ENCODE measurements around the gene CEP78.

The CEP78 gene

DNA sequence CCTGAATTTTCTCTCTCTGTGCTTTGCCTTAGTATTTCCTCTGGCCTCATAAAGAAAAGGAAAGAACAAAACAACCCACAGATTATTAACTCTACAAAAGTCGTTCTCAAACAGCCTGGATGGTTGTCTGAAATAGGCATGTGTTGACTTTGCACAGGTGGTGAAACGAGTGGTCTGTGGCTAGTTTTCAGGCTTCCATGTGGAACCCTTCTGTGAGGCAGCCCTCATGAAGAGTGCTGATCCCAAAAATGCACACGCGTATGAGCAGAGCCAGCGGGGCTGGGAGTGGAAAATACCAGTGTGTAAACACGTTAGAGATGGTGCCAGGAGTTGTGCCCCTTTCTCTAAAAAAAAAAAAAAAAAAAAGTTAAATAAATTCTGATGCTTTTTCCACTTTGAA is 56.2 kb downstream of the CEP78 start:
- TF ChIP-seq, protein P1, sequence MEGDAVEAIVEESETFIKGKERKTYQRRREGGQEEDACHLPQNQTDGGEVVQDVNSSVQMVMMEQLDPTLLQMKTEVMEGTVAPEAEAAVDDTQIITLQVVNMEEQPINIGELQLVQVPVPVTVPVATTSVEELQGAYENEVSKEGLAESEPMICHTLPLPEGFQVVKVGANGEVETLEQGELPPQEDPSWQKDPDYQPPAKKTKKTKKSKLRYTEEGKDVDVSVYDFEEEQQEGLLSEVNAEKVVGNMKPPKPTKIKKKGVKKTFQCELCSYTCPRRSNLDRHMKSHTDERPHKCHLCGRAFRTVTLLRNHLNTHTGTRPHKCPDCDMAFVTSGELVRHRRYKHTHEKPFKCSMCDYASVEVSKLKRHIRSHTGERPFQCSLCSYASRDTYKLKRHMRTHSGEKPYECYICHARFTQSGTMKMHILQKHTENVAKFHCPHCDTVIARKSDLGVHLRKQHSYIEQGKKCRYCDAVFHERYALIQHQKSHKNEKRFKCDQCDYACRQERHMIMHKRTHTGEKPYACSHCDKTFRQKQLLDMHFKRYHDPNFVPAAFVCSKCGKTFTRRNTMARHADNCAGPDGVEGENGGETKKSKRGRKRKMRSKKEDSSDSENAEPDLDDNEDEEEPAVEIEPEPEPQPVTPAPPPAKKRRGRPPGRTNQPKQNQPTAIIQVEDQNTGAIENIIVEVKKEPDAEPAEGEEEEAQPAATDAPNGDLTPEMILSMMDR (IDR thresholded peaks at IDR 0.05; ENCODE audit: insufficient read depth, low read depth, low read length, missing control alignments): no peak
- DNase-seq (ENCODE audit: low read depth): no peak
- H3K4me3 ChIP-seq (ENCODE audit: low read depth, low read length): no peak overlapping the region

DNA sequence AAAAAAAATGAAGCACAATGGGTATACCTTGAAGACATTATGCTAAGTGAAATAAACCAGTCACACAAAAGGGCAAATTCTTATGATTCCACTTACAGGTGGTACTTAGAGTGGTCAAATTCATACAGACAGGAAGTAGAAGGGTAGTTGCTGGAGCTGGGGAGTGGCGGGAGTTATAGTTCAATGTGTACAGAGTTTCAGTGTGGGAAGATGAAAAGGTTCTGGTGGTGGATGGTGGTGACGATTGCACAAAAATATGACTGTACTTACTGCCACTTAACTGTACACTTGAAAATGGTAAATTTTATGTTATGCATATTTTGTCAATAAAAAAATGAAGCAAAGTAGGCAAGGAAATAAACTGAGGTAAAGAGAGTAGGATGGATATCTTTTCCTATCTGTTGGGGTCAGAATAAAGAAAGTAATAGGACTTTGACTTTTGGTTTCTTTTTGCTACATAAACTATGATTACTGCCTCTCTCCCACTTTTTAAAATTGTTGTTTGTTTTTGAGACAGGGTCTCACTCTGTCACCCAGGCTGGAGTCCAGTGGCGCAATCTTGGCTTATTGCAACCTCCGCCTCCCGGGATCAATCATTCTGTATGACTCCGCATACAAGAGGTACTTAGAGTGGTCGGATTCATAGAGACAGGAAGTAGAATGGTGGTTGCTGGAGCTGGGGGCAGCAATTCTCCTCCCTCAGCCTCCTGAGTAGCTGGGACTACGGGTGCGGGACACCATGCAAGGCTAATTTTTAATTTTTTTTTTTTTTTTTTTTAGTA is 57.0 kb downstream of the CEP78 start:
- DNase-seq (ENCODE audit: low read depth): no peak
- TF ChIP-seq, protein P1 (IDR thresholded peaks at IDR 0.05; ENCODE audit: insufficient read depth, low read depth, low read length, missing control alignments): no peak
- H3K4me3 ChIP-seq (ENCODE audit: low read depth, low read length): no peak overlapping the region

DNA sequence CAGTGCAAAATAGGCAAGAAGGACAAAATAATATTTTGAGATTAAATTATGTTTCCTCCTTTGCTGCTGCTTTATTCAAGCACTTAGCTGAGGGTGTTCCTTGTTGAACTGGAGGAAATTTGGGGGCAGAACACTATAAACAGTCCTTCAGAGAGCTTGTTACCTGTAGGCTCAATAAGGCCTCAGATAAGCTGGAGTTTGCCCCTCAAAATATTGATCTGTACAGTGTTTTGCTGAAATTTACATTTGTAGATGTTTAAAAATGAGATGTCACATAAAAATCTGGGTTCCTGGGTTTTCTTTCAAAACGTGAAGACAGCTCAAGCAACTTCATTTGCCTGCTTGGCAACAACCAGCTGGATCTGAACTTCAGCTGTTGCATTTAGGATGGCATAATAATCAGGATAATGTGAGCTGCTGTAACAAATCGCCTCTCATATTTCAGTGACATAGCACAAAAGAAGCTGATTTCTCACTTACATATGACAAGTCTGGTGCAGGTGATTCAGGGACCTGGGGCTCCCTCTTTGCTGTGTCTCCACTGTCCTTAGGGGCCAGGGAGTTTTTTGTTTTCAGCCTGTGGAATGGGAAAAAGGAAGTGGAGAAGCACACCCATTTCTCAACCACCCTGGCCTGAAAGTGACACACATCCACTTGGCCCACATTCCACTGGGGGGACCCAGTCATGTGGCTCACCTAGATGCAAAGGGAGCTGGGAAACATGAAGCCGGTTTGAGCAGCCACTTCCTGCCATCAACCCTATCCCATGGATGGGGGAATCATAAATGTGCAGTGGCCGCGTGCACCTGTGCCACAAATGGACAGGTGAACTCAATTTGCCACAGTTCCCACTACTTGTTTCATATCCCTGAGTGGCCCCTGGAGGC is 58.7 kb downstream of the CEP78 start:
- no peak overlapping the region for H3K4me3 ChIP-seq (ENCODE audit: low read depth, low read length)
- TF ChIP-seq, protein P1 (IDR thresholded peaks at IDR 0.05; ENCODE audit: insufficient read depth, low read depth, low read length, missing control alignments): no peak
- no peak for DNase-seq (ENCODE audit: low read depth)

DNA sequence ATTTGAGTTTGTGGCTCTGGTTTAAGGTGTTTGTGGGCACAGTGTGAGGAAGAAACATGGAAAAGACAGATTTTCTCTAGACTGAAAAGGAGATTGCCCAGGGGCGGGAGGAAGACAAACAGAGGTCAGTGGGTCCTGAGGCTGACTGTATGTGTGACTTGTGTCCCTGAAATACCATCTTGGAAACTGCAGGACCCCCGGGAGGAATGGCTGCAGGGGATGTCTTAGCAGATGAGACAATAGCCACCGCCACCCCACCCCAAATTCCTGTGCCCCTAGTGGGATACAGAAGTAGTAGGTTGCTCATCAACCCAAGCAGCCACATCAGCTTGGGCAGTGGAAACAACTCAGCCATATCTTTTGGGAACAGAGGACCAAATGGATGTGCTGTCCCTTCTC is 59.3 kb downstream of the CEP78 start:
- no peak for DNase-seq (ENCODE audit: low read depth)
- TF ChIP-seq, protein P1 (IDR thresholded peaks at IDR 0.05; ENCODE audit: insufficient read depth, low read depth, low read length, missing control alignments): no peak
- H3K4me3 ChIP-seq (ENCODE audit: low read depth, low read length): no peak overlapping the region

DNA sequence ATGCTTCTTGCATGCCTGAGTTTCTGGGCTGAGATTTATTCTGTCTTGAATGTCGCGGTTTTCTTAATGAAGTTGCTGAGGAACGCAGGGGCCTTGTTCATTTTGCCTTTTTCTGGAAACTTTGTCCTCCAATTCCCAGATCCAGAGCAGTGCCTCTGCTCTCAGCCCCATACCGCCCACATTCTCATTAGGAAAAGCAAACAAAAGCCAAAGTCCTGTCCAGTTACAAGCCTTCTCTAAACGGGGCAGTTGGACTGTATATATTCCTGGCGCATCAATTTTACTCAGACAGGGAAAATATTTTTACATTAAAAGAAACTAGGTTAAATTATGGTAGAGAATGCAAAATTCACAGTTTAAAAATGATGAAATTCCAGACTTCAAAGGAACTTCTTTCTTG is 59.9 kb downstream of the CEP78 start:
- no peak for DNase-seq (ENCODE audit: low read depth)
- no peak overlapping the region for H3K4me3 ChIP-seq (ENCODE audit: low read depth, low read length)

DNA sequence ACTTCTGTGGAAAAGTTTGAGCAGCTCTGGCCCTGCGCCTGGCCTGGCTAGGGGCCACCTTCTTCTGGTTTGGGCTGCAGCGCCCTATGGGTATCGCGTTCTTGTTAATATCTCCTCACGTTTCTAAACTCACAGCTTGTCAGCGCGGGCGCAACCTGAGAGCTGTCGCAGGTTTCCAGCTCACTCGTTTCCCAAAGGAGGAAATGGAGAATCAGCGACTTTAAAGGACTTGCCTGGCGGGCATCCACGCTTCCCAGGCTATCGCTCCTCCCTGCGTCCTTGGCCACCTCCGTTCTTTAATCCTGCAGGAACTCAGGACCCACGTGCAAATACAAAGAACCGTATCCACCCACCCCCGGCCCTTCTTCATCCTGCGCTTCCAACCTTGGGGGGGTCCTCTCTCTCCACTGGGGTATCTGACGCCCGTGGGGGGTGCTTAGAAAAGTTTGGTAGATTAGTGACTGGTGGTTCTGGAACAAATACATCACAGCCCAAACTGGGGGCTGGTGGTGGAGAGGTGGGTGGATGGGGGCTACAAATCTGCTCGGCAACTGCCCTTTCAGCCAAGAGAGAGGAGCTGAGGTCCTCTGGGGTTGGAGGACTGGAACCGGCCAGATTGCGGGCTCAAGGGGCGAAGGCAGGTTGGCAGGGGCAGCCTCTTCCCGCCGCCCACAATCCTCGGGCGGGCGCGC is 60.5 kb downstream of the CEP78 start:
- H3K4me3 ChIP-seq (ENCODE audit: low read depth, low read length): peak overlapping the region; percentile 59
- TF ChIP-seq, protein P1 (IDR thresholded peaks at IDR 0.05; ENCODE audit: insufficient read depth, low read depth, low read length, missing control alignments): no peak
- peak; percentile 6 for DNase-seq (ENCODE audit: low read depth)

More for the DNA sequence above, 59.9 kb downstream of the CEP78 start:
- TF ChIP-seq, protein P1 (IDR thresholded peaks at IDR 0.05; ENCODE audit: insufficient read depth, low read depth, low read length, missing control alignments): no peak
